Endodermal cell (in vitro differentiated cells): ENCODE data around the gene TTC7B. TPM values are rescaled to one million over a fixed set of nuclear protein-coding genes. Genes with fewer than 3 reads are reported as not detected.

Experiments
- DNase-seq: peaks from one replicate; pipeline ENCODE4 v3.0.0-alpha.2; 2017
- H3K27ac ChIP-seq: 2 replicates; pipeline ENCODE4 v1.5.1; 2013; ENCODE audit warnings: mild to moderate bottlenecking, low read depth, low read length, moderate library complexity
- H3K27me3 ChIP-seq: 2 replicates; pipeline ENCODE4 v1.6.1; 2013; ENCODE audit warnings: mild to moderate bottlenecking, low read length, moderate library complexity; ENCODE audit not compliant: insufficient read depth, control insufficient read depth, poor library complexity, severe bottlenecking
- H3K36me3 ChIP-seq: 2 replicates; pipeline ENCODE4 v1.7.0; 2013; ENCODE audit warnings: mild to moderate bottlenecking, low read length, moderate library complexity; ENCODE audit not compliant: control insufficient read depth, insufficient read depth
- H3K4me1 ChIP-seq: one replicate; pipeline ENCODE4 v1.7.0; 2013; ENCODE audit warnings: low read length; ENCODE audit not compliant: control insufficient read depth, insufficient read depth
- H3K4me3 ChIP-seq: 2 replicates; pipeline ENCODE4 v1.5.1; 2013; ENCODE audit warnings: mild to moderate bottlenecking, low read length, moderate library complexity
- H3K9ac ChIP-seq: 2 replicates; pipeline ENCODE4 v1.6.1; 2013; ENCODE audit warnings: mild to moderate bottlenecking, low read length, moderate library complexity; ENCODE audit not compliant: poor library complexity, severe bottlenecking; ENCODE audit errors: extremely low read depth
- H3K9me3 ChIP-seq: 2 replicates; pipeline ENCODE4 v1.6.1; 2013; ENCODE audit warnings: mild to moderate bottlenecking, low read length, moderate library complexity; ENCODE audit not compliant: control insufficient read depth
- H3K27ac Mint-ChIP-seq: 2 replicates; pipeline ENCODE4 v1.8.0; 2020; ENCODE audit warnings: mixed read lengths
- H3K27me3 Mint-ChIP-seq: 2 replicates; pipeline ENCODE4 v1.8.0; 2021; ENCODE audit warnings: mild to moderate bottlenecking, mixed read lengths; ENCODE audit not compliant: insufficient read depth
- H3K36me3 Mint-ChIP-seq: 2 replicates; pipeline ENCODE4 v1.8.0; 2020; ENCODE audit warnings: low read depth, mixed read lengths
- H3K4me1 Mint-ChIP-seq: 2 replicates; pipeline ENCODE4 v1.8.0; 2020; ENCODE audit warnings: mixed read lengths
- H3K4me3 Mint-ChIP-seq: 2 replicates; pipeline ENCODE4 v1.8.0; 2020; ENCODE audit warnings: mild to moderate bottlenecking, moderate library complexity, mixed read lengths
- H3K9me3 Mint-ChIP-seq: 2 replicates; pipeline ENCODE4 v1.8.0; 2020; ENCODE audit warnings: mild to moderate bottlenecking, mixed read lengths
- CTCF ChIP-seq: fragments of 200-600 bp; sonication (generic); conservative IDR thresholded peaks from 2 replicates; pipeline ENCODE4 v1.5.0; 2021; ENCODE audit warnings: antibody characterized with exemption, mild to moderate bottlenecking
- WGBS, 2 experiments: methylation state at CpG; one replicate each; pipeline versions ENCODE4 v1.1.5 to v1.1.7; 2013; ENCODE audit warnings: missing lambda C conversion rate in 2 of 2, mixed read lengths in 1 of 2; ENCODE audit not compliant: insufficient coverage in 1 of 2, insufficient read length in 1 of 2; 5-methylcytosine and 5-hydroxymethylcytosine counted together
- long read RNA-seq, 4 experiments: library from polyadenylated mRNA in 2 of 4; library from RNA in 1 of 4; library from capped mRNA in 1 of 4; stranded (forward) in 3 of 4; unstranded in 1 of 4; transcript quantifications; one replicate each; pipeline ENCODE4 v2.0.0, GENCODE V29; 2020 to 2021; ENCODE audit warnings: inconsistent platforms in 1 of 4
- polyA plus RNA-seq, 2 experiments: library from polyadenylated mRNA; stranded (reverse); fragments of 50-300 nt; gene quantifications; one replicate each; pipeline ENCODE4 v1.2.3, GENCODE V29; 2013
- total RNA-seq, 2 donors: library from RNA; stranded (reverse); fragmentation: NEBNext Ultra II Directional in 1 of 2; extraction: Animal tissue kit (Norgen Biotek cat#: 25700) in 1 of 2; gene quantifications; 2 replicates in 1 of 2; 3 replicates in 1 of 2; pipeline ENCODE4 v1.2.1, GENCODE V29; 2021

Gene TTC7B
- 10 to 100 TPM; 51.3 to 62.6 TPM for total RNA-seq
- 51.1 TPM for polyA plus RNA-seq (2013, experiment 1 of 2)
- polyA plus RNA-seq (2013, experiment 2 of 2): 50.8 TPM
- long read RNA-seq, experiment 1, full-length matches to known transcripts: 4 of 13 reads
- long read RNA-seq, experiment 1, partial matches to known transcripts: 3 of 13 reads
- long read RNA-seq, experiment 1, other reads (novel, unspliced or antisense): 6 of 13 reads
- long read RNA-seq, experiment 2, full-length matches to known transcripts: 31 of 50 reads
- long read RNA-seq, experiment 2, partial matches to known transcripts: 7 of 50 reads
- long read RNA-seq, experiment 2, other reads (novel, unspliced or antisense): 12 of 50 reads
- long read RNA-seq, experiment 3, full-length matches to known transcripts: 3 of 11 reads
- long read RNA-seq, experiment 3, partial matches to known transcripts: 4 of 11 reads
- long read RNA-seq, experiment 3, other reads (novel, unspliced or antisense): 4 of 11 reads
- long read RNA-seq, experiment 4, partial matches to known transcripts: 2 of 3 reads
- long read RNA-seq, experiment 4, other reads (novel, unspliced or antisense): 1 of 3 reads

- peak within 1 kb of the TSS; percentile 73 for H3K4me3 Mint-ChIP-seq
- no peaks in the 10 kb centered on the region for H3K27me3 ChIP-seq
- H3K9me3 ChIP-seq: no peaks in the 10 kb centered on the region
- DNase-seq: peak; percentile 87
- peak; percentile 43 for TF ChIP-seq CTCF
- H3K9ac ChIP-seq: peak within 1 kb of the TSS; percentile 49
- H3K4me1 ChIP-seq: peaks cover 9% of the 10 kb centered on the region
- peaks cover 20% of the 10 kb centered on the region for H3K27me3 Mint-ChIP-seq
- H3K36me3 Mint-ChIP-seq: no peaks in the 10 kb centered on the region
- peak within 1 kb of the TSS; percentile 90 for H3K4me3 ChIP-seq
- H3K36me3 ChIP-seq: no peaks in the 10 kb centered on the region
- H3K27ac Mint-ChIP-seq: peak within 1 kb of the TSS; percentile 45
- WGBS, 2 experiments: 0% methylated on average over 11 to 111 of the region's 111 CpGs
- H3K4me1 Mint-ChIP-seq: peaks cover 26% of the 10 kb centered on the region
- H3K27ac ChIP-seq: no peak within 1 kb of the TSS
- H3K9me3 Mint-ChIP-seq: no peaks in the 10 kb centered on the region
Observed at GRCh38 chr14:90815822-90816662, at the start of gene TTC7B. TSS of gene TTC7B (minus strand) at chr14:90816430. CDS start at chr14:90816295, 135 bp downstream.

GRCh38 chr14:90864741-90865140 lies 48.5 kb upstream of the TTC7B start:
- Histone ChIP-seq H3K27ac (no peak overlapping the region), H3K4me3 (no peak overlapping the region), H3K27me3 (no peaks in the 10 kb centered on the region), H3K4me1 (no peaks in the 10 kb centered on the region), H3K9me3 (no peaks in the 10 kb centered on the region), H3K36me3 (no peaks in the 10 kb centered on the region), H3K9ac (no peak overlapping the region)
- Mint-ChIP-seq H3K4me1 (no peaks in the 10 kb centered on the region), H3K27ac (no peak overlapping the region), H3K36me3 (no peaks in the 10 kb centered on the region), H3K9me3 (no peaks in the 10 kb centered on the region), H3K4me3 (no peak overlapping the region), H3K27me3 (no peaks in the 10 kb centered on the region)
- WGBS, 2 experiments: 83 to 98% methylated on average over 2 of the region's 2 CpGs
- no peak for TF ChIP-seq CTCF
- DNase-seq: no peak

GRCh38 chr14:90858511-90858910 lies 42.3 kb upstream of the TTC7B start:
- 90 to 100% methylated on average over 4 to 5 of the region's 5 CpGs for WGBS, 2 experiments
- Histone ChIP-seq H3K27me3 (no peaks in the 10 kb centered on the region), H3K27ac (no peak overlapping the region), H3K4me1 (no peaks in the 10 kb centered on the region), H3K4me3 (no peak overlapping the region), H3K36me3 (no peaks in the 10 kb centered on the region), H3K9me3 (no peaks in the 10 kb centered on the region), H3K9ac (no peak overlapping the region)
- no peak for DNase-seq
- TF ChIP-seq CTCF: no peak
- no peak overlapping the region for H3K4me3 Mint-ChIP-seq
- no peaks in the 10 kb centered on the region for H3K27me3 Mint-ChIP-seq
- no peaks in the 10 kb centered on the region for H3K36me3 Mint-ChIP-seq
- no peaks in the 10 kb centered on the region for H3K9me3 Mint-ChIP-seq
- H3K27ac Mint-ChIP-seq: no peak overlapping the region
- H3K4me1 Mint-ChIP-seq: peaks cover 8% of the 10 kb centered on the region
